T47D (cell line): ENCODE data around the gene KRT6B.
A peak's percentile ranks its signal among the peaks of the same experiment; 100 is the strongest.
"Not testable (repeated sequence)": the region's sequence is repeated elsewhere in the genome, so short reads cannot be mapped to it uniquely, and the experiment has no call there.

Source experiments
- DNase-seq, 2 experiments: peaks; one replicate each; pipeline versions ENCODE4 v3.0.0 to v3.0.0-alpha.2; 2011 to 2012; ENCODE audit warnings: low read depth in 1 of 2, low spot score in 1 of 2
- JUND ChIP-seq: IDR thresholded peaks from 2 replicates; pipeline ENCODE4 v1.6.1; 2012; ENCODE audit warnings: low read depth
- in situ Hi-C: cut with HindIII; loops from 2 replicates; pipeline ENCODE4 v1.10.0; 2016; ENCODE audit warnings: low sequenced_read_pairs, low pct_unique_long_range_greater_than_20kb

Gene KRT6B

DNA sequence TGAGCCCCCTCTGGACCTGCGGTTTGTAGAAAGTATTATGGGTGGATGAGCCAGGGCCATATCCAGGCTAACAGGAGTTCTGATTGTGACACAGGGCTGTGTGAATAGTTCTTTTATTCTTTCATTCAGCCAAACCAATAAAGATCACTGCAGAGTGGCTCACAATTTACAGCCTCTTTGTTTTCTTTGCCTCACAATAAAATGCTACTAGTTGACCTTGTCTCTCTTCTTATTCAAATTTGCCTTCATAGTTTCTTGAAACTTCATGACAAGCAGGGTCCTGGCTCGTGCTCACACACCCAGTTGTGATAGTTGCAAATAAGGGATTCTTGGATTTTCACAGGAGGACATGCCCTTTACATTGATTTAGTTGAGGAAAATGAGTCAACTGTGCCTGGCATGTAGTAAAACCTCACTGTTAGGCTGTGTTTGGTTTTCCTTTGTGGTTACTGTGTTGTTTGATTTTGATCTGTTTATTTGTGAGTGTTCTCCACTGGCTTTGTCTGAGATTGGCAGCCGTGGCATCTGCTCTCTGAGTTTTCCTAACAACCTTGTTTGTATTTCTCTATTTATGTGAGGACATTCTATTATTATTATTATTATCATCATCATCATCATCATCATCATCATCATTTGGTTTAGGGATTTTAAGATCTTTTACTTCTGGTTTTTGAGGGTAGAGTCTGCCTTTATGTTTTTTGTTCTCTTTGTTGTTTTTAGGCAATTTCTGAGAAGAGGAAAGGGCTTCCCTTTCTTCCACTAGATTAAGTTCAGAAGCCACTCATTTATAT, 2.7 kb upstream of the KRT6B start:
- in situ Hi-C loops: no loop called here
- no peak for TF ChIP-seq JUND
- DNase-seq: peak in 1 of 2 experiments; percentile 53

DNA sequence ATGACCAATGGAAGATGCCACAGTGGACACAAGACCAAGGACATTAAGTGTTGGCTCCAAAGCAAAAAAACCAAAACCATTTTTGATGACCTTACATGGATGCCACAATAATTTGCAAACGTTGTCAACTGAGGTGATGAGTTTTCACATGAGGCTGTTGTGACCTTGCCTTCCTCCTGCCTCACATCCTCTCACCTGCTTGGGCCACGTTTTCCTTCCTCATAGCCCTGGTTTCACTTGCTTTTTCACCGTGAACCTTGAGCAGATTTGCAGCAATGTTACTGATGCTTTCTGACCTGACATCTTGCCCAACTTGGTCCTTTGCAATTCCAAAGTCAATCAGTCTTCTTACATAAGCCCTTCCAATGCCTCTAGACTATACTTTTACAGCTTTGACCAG, 3.7 kb downstream of the KRT6B start:
- no peak for TF ChIP-seq JUND
- no peak for DNase-seq
- in situ Hi-C loops: no loop called here

DNA sequence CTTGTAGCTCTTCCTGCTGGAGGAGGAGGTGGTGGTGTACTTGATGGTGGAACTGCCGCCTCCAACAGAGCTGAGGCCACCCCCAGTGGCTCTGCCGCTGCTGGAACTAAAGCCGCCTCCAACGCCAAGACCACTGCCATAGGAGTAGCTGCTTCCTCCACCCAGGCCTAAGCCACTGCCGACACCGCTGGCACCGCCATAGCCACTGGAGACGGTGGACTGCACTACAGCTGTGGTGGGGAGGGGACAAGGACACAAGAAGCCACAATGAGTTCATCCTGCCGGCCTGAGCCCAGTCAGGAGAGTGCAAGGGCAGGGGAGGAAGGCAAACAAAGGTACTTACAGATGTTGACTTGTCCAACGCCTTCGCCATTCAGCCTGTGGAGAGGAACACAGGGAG, 4.8 kb downstream of the KRT6B start:
- DNase-seq, in situ Hi-C loops: not testable (repeated sequence)

DNA sequence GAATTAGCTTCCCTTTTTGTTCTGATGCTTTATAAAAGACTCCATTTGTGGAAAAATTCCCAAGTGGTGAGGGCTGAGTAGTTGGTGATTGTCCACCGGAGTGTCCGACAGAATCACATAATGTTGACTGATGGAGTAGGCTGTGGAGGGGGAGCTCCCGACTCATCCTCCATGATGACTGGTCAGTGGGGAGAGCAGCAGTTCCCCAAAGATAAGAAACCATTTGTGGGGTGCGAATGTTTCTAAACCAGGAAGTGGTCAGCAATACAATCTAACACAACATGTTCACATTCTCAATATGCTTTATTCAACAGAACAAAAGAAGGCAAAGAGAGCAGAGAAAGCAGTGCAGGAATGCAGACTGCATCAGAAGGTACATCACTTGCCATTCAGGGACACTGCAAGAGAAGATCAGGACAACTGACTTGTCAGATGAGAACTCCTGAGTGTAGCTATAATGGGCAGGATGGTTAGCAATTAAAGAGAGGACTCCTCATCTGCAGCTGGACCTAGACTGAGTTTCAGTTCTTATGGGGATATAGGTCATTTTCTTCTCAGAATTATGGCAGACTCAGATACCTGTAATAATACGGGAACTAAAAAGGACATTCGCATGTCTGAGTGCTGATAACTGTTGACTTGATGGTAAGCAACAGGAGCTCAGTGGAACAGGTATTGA, 5.4 kb downstream of the KRT6B start:
- DNase-seq: no peak
- in situ Hi-C loops: no loop called here
- no peak for TF ChIP-seq JUND

DNA sequence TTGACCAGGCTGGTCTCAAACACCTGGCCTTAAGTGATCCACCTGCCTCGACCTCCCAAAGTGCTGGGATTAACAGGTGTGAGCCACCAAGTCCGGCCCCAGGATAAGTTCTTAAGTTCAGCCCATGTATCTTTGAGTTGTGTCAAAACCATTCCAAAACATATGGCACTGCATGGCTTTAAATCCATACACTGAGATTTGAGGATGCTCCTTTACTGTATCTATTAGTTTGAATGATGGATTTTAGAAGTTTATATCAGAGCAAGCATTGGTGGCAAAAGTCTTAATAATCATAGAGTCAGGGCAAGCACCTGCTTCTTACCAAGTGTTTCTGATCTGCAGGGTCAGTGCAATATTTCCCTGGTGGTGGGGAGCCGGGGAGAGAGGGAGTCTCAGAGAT, 6.1 kb downstream of the KRT6B start:
- TF ChIP-seq JUND: no peak
- in situ Hi-C loops: no loop called here
- no peak for DNase-seq

DNA sequence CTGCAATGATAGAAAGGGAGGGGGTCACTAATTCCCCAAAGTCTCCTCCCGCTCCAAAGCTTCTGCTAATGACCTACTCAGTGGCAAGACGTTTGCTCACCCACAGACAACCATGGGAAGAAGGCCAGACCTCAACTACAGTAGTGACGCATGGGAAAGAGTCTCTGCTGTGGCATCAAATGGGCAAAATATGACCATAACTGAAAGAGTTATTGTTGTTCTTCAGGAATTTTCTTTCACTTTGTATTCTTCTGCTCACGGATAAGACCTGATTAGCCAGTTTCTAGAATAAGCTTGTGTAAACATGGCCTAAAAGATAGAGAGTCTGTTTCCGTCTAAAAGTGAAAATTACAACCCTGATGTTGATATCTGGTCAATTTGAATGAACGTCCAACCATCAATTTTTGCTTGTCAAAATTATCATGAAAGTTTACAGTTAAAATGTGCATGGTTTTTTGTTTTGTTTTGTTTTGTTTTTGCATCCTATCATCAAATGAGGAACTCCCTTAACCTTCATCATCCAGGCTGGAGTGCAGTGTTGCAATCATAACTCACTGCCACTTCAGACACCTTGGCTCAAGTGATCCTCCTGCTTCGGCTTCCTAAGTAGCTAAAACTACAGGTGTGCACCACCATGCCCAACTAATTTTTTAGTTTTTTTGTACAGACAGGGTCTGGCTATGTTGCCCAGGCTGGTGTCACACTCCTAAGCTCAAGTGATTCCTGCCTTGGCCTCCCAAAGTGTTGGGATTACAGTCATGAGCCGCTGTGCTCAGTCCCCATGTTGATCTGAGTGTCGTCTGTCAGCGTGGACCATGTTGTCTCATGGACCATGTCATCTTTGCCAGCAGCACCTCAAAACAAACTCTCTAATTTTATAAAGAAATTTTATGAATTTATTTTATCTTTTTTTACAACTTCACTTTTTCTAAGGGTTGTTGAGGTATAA, 7.0 kb downstream of the KRT6B start:
- no peak for TF ChIP-seq JUND
- DNase-seq: no peak
- in situ Hi-C loops: no loop called here

DNA sequence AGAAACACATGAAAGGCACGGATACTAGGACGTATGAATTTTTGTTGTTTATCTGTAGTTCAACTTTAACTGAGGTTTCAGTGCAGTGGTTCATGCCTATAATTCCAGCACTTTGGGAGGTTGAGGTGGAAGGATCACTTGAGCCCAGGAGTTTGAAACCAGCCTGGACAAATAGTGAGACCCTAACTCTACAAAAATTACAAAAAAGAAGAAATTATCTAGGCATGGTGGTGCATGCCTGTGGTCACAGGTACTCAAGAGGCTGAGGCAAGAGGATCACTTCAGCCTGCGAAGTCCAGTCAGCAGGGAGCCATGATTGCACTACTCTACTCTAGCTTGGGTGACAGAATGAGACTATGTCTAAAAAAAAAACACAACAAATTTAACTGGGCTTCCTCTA, 8.0 kb downstream of the KRT6B start:
- in situ Hi-C loops: no loop called here
- DNase-seq: no peak
- no peak for TF ChIP-seq JUND

DNA sequence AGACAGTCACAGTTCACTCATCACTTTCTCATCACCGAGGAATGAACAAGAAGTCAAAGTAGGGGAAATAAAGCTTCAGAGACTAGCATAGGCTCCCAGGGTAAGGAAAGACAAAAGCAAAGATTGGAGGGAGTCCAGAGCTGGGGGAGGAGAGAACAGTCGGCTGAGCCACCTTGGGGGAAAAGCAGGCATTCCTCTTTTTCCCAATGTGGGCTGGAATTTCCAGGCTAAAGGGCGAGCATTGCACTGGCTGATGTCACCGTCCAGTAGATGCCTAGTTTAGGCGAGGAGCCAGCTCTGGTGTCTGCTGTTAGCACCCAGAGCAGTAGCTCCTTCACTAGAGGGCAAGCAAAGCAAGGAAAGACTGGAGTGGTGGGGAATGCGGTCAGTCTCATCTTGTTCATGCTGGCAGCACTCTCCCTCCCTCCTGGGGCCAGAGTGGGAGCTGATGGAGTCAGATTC, 9.3 kb downstream of the KRT6B start:
- DNase-seq: peak in 1 of 2 experiments; percentile 36
- no peak for TF ChIP-seq JUND
- in situ Hi-C loops: no loop called here

DNA sequence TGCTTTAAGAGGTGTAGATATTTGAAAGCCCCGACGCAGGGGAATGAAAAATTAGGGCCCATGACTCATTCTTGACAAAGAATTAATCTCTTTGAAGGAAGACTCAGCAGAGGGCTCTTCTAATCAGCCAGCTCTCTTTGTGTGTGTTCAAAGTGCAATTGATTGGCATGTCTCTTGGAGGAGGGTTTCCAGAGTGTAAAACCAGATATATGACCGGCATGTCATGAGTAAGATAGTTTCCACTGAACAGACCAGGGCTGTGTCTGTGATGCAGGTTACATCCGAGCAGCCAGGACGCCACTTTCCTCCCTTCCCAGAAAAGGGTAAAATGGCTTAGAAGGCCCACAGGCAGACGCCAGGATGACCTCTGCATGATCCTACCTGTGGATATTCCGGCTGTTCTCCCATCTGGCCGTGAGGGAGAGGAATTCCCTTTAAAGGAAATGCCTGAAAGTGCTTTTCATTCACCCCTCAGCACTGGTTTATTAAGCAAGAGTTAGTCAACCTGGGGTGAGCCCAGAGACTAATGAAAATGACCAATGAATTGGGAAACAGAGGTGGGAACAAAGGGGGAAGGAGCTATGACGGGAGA, 10.5 kb downstream of the KRT6B start:
- TF ChIP-seq JUND: no peak
- in situ Hi-C loops: no loop called here
- DNase-seq: no peak

DNA sequence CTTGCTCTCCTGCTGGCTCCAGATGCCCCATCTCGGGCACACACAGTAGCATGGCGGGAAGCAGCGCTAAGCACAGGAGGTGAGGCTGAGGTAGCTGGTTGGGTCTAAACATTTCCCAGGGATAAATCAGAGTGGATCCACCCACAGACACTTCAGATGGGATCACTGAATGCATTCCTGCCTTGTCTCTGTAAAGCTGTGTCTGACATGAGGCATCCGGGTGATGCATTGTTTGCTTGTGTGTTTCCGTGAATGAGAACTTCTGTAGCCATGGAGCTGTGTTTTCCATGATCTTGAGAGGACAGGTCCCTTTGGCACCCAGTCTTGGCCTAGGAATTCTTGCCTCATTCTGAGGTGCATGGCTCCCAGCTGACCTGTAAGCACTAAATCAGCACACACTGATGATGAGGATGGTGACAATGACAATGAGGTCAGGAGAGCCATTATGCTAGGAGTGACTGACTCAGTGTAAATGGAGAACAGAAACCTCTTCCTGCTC, 11.1 kb downstream of the KRT6B start:
- in situ Hi-C loops: no loop called here
- TF ChIP-seq JUND: no peak
- DNase-seq: no peak

DNA sequence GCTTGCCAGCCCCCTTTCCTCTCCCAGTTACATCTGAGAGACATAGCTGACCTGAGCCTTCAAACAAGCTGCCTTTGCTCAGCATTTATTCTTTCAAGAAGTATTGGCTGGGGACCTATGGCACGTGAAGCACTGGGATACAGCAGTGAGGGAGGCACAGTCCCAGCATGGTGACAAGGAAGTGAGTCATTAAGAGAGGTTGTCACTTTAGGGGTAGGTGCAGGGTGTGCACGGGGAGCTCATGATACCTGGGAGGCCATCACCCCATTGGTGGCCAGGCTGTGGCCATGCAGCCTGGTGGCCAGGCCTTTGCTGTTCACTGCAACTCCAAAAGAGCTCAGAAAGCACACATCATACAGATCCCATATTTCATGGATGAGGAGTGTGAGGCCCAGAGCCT, 12.1 kb downstream of the KRT6B start:
- DNase-seq: no peak
- no peak for TF ChIP-seq JUND
- in situ Hi-C loops: no loop called here

DNA sequence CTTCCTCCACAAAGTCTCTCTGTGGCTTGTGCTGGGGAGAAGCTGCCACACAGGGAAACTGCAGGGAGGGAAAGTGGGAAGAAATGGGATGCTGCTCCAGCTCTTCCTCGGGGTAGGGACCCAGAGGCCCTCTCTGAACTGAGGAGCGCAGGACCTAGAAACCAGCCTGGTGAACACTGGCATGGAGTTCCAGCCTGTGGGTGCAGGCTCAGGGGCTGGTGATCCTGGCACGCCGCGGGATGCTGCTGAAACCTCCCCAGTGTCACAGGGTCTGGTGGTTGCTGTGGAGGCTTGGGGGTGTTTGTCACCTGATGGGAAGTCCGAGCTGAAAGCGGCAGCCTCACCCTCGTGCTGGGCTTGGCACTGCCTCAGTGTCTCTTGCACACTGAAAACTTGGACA, 12.5 kb downstream of the KRT6B start:
- DNase-seq: no peak
- in situ Hi-C loops: no loop called here
- TF ChIP-seq JUND: no peak
